ENCODE measurements around the gene NCKAP1. TPM values are rescaled to one million over a fixed set of nuclear protein-coding genes. Genes with fewer than 3 reads are reported as not detected.

The NCKAP1 gene
- total and polyA plus RNA-seq, 8 donors: 16.9 to 75.6 (median 42.8) TPM

- no peak for ATAC-seq
- no peak for DNase-seq
- TF ChIP-seq CTCF (IDR thresholded peaks at IDR 0.05): no peak
- Histone ChIP-seq H3K36me3 (no peaks in the 10 kb centered on the region), H3K27me3 (no peaks in the 10 kb centered on the region), H3K9me3 (no peaks in the 10 kb centered on the region), H3K27ac (no peak overlapping the region), H3K4me1 (peaks cover 25 to 62% (median 56%) of the 10 kb centered on the region in 3 donors), H3K4me3 (no peak overlapping the region)
- no peak for FAIRE-seq
- 83 to 100% methylated on average over 1 of the region's 1 CpG for WGBS, 2 donors
- intact Hi-C loops (cut with DNase I): no loop called here
Observed at GRCh38 chr2:183034806-183035205, 3.5 kb downstream of the NCKAP1 start.

- Histone ChIP-seq H3K4me3 (no peak overlapping the region), H3K27ac (no peak overlapping the region), H3K27me3 (no peaks in the 10 kb centered on the region), H3K4me1 (peaks cover 25 to 57% (median 56%) of the 10 kb centered on the region in 3 donors), H3K9me3 (no peaks in the 10 kb centered on the region), H3K36me3 (no peaks in the 10 kb centered on the region)
- FAIRE-seq: no peak
- WGBS, 2 donors: 87 to 88% methylated on average over 1 of the region's 1 CpG
- no peak for ATAC-seq
- TF ChIP-seq CTCF (IDR thresholded peaks at IDR 0.05): no peak
- no peak for DNase-seq
- intact Hi-C loops (cut with DNase I): no loop called here
Observed at GRCh38 chr2:183033951-183034350, 4.3 kb downstream of the NCKAP1 start.

- no peak for TF ChIP-seq CTCF (IDR thresholded peaks at IDR 0.05)
- no peaks in the 10 kb centered on the region for H3K9me3 ChIP-seq
- intact Hi-C loops (cut with DNase I): no loop called here
- H3K4me1 ChIP-seq: peaks cover 25 to 59% (median 57%) of the 10 kb centered on the region in 3 donors
- no peak overlapping the region for H3K27ac ChIP-seq
- H3K4me3 ChIP-seq: no peak overlapping the region
- H3K36me3 ChIP-seq: no peaks in the 10 kb centered on the region
- DNase-seq: no peak
- FAIRE-seq: no peak
- no peak for ATAC-seq
- H3K27me3 ChIP-seq: no peaks in the 10 kb centered on the region
- WGBS, 2 donors: 73 to 77% methylated on average over 4 of the region's 4 CpGs
Observed at GRCh38 chr2:183031911-183032794, 6.1 kb downstream of the NCKAP1 start.

- intact Hi-C loops (cut with DNase I): no loop called here
- peaks cover 13 to 42% (median 38%) of the 10 kb centered on the region in 3 donors for H3K4me1 ChIP-seq
- WGBS, 2 donors: 82 to 85% methylated on average over 2 of the region's 2 CpGs
Observed at GRCh38 chr2:183029219-183029618, 9.0 kb downstream of the NCKAP1 start.

More at GRCh38 chr2:183029219-183029618, 9.0 kb downstream of the NCKAP1 start:
- ATAC-seq (no peak), FAIRE-seq (no peak), DNase-seq (no peak)
- Histone ChIP-seq H3K27ac (no peak overlapping the region), H3K9me3 (no peaks in the 10 kb centered on the region), H3K4me3 (no peak overlapping the region), H3K36me3 (no peaks in the 10 kb centered on the region), H3K27me3 (no peaks in the 10 kb centered on the region)
- TF ChIP-seq CTCF (IDR thresholded peaks at IDR 0.05): no peak
